ENCODE data around the gene NPHS2. TPM values are rescaled to one million over a fixed set of nuclear protein-coding genes. Genes with fewer than 3 reads are reported as not detected.

The NPHS2 gene
- total RNA-seq, 1 experiment from 2014 or later = not detected

DNA sequence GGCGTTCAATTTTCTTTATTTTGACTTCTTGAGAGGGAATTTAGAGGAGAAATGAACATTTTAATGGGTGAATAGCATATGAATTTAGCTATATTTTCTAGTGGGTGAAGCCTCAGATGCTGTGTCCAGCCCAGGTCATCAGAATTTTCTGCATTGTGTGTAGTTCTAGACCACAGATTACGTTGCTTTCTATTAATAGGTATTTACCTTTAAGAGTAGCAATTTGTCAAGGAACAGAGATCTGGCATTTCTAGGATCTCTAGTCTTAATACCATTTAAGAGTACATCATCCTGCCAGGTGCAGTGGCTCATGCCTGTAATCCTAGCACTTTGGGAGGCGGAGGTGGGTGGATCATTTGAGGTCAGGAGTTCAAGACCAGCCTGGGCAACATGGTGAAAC is 36.6 kb upstream of the NPHS2 start:
- ATAC-seq = no peak
- no peaks in the 10 kb centered on the region for H3K4me1 ChIP-seq (ENCODE audit: control insufficient read depth in 1 of 2, insufficient read depth in 2 of 2, low read length in 2 of 2)
- ChIA-PET POLR2A (no interaction called here), RAD21 (ENCODE audit: low non-redundant PET in 1 of 2, low total read pairs in 2 of 2, uncharacterized antibody in 2 of 2, unreplicated experiment in 2 of 2) (no interaction called here), CTCF (no interaction called here)
- H3K36me3 ChIP-seq (ENCODE audit: control insufficient read depth in 1 of 2, insufficient read depth in 2 of 2, low read length in 2 of 2) = no peaks in the 10 kb centered on the region
- H3K79me2 ChIP-seq (ENCODE audit: insufficient read depth, low read length) = no peaks in the 10 kb centered on the region
- no peak for TF ChIP-seq EZH2 (IDR thresholded peaks at IDR 0.05)
- H3K4me2 ChIP-seq (ENCODE audit: low read length) = no peak overlapping the region
- no peak overlapping the region for H3K27ac ChIP-seq (ENCODE audit: low read depth, low read length)
- BruUV-seq (replicated peaks) = no TSS peak
- H3K4me3 ChIP-seq (replicated peaks in 1 of 2; ENCODE audit: low read depth in 1 of 2, low read length in 2 of 2) = no peak overlapping the region
- no peak overlapping the region for H3K9ac ChIP-seq (ENCODE audit: low read length)
- no peaks in the 10 kb centered on the region for H4K20me1 ChIP-seq (ENCODE audit: insufficient read depth)
- H2AFZ ChIP-seq (ENCODE audit: low read depth, low read length, poor library complexity, severe bottlenecking) = no peak overlapping the region
- H3K9me3 ChIP-seq (ENCODE audit: control insufficient read depth in 1 of 2, insufficient read depth in 1 of 2, low read depth in 1 of 2, low read length in 2 of 2) = no peaks in the 10 kb centered on the region
- no peak for DNase-seq (ENCODE audit: low read depth, low spot score)
- H3K27me3 ChIP-seq (ENCODE audit: insufficient read depth, low read length) = no peaks in the 10 kb centered on the region
- intact Hi-C loops (cut with micrococcal nuclease) = no loop called here
- H3K9me2 ChIP-seq (ENCODE audit: insufficient read depth) = no peaks in the 10 kb centered on the region

DNA sequence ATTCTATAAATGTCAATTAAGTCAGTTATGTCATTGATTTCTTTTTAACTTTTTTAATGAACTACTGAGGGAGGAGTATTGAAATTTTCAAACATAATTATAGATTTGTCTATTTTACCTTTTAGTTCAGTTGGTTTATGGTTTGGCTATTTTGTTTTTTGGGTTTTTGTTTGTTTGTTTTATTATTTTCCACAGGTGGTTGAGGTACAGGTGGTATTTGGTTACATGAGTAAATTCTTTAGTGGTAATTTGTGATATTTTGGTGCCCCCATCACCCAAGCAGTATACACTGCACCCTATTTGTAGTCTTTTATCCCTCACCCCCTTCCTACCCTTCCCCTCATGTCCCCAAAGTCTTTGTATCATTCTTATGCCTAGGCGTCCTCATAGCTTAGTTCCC is 25.3 kb upstream of the NPHS2 start:
- Histone ChIP-seq H3K36me3 (ENCODE audit: control insufficient read depth in 1 of 2, insufficient read depth in 2 of 2, low read length in 2 of 2) (no peaks in the 10 kb centered on the region), H3K4me2 (ENCODE audit: low read length) (no peak overlapping the region), H3K9me3 (ENCODE audit: control insufficient read depth in 1 of 2, insufficient read depth in 1 of 2, low read depth in 1 of 2, low read length in 2 of 2) (no peaks in the 10 kb centered on the region), H2AFZ (ENCODE audit: low read depth, low read length, poor library complexity, severe bottlenecking) (no peak overlapping the region), H3K9ac (ENCODE audit: low read length) (no peak overlapping the region), H3K4me3 (replicated peaks in 1 of 2; ENCODE audit: low read depth in 1 of 2, low read length in 2 of 2) (no peak overlapping the region), H3K27me3 (ENCODE audit: insufficient read depth, low read length) (no peaks in the 10 kb centered on the region), H3K79me2 (ENCODE audit: insufficient read depth, low read length) (no peaks in the 10 kb centered on the region), H3K27ac (ENCODE audit: low read depth, low read length) (no peak overlapping the region), H3K4me1 (ENCODE audit: control insufficient read depth in 1 of 2, insufficient read depth in 2 of 2, low read length in 2 of 2) (no peaks in the 10 kb centered on the region), H3K9me2 (ENCODE audit: insufficient read depth) (no peaks in the 10 kb centered on the region), H4K20me1 (ENCODE audit: insufficient read depth) (no peaks in the 10 kb centered on the region)
- ChIA-PET POLR2A (no interaction called here), CTCF (no interaction called here), RAD21 (ENCODE audit: low non-redundant PET in 1 of 2, low total read pairs in 2 of 2, uncharacterized antibody in 2 of 2, unreplicated experiment in 2 of 2) (no interaction called here)
- BruUV-seq (replicated peaks) = no TSS peak
- intact Hi-C loops (cut with micrococcal nuclease) = no loop called here
- no peak for ATAC-seq
- no peak for DNase-seq (ENCODE audit: low read depth, low spot score)
- no peak for TF ChIP-seq YY1 (IDR thresholded peaks at IDR 0.05; ENCODE audit: extremely low read depth, insufficient replicate concordance, low read depth, low read length)
- TF ChIP-seq, protein P1, sequence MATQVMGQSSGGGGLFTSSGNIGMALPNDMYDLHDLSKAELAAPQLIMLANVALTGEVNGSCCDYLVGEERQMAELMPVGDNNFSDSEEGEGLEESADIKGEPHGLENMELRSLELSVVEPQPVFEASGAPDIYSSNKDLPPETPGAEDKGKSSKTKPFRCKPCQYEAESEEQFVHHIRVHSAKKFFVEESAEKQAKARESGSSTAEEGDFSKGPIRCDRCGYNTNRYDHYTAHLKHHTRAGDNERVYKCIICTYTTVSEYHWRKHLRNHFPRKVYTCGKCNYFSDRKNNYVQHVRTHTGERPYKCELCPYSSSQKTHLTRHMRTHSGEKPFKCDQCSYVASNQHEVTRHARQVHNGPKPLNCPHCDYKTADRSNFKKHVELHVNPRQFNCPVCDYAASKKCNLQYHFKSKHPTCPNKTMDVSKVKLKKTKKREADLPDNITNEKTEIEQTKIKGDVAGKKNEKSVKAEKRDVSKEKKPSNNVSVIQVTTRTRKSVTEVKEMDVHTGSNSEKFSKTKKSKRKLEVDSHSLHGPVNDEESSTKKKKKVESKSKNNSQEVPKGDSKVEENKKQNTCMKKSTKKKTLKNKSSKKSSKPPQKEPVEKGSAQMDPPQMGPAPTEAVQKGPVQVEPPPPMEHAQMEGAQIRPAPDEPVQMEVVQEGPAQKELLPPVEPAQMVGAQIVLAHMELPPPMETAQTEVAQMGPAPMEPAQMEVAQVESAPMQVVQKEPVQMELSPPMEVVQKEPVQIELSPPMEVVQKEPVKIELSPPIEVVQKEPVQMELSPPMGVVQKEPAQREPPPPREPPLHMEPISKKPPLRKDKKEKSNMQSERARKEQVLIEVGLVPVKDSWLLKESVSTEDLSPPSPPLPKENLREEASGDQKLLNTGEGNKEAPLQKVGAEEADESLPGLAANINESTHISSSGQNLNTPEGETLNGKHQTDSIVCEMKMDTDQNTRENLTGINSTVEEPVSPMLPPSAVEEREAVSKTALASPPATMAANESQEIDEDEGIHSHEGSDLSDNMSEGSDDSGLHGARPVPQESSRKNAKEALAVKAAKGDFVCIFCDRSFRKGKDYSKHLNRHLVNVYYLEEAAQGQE (IDR thresholded peaks at IDR 0.05; ENCODE audit: low read depth) = no peak
- no peak for TF ChIP-seq POLR2AphosphoS5 (IDR thresholded peaks at IDR 0.05; ENCODE audit: low read depth, low read length)
- TF ChIP-seq EZH2phosphoT487 (IDR thresholded peaks at IDR 0.05; ENCODE audit: borderline replicate concordance) = no peak
- TF ChIP-seq JUND (IDR thresholded peaks at IDR 0.05) = no peak
- no peak for TF ChIP-seq ZFX (IDR thresholded peaks at IDR 0.05)
- no peak for TF ChIP-seq POLR2A (IDR thresholded peaks at IDR 0.05; ENCODE audit: borderline replicate concordance, extremely low read depth, insufficient read depth, insufficient read length)
- TF ChIP-seq, protein P2, sequence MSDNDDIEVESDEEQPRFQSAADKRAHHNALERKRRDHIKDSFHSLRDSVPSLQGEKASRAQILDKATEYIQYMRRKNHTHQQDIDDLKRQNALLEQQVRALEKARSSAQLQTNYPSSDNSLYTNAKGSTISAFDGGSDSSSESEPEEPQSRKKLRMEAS (IDR thresholded peaks at IDR 0.05) = no peak
- no peak for TF ChIP-seq ELF1 (IDR thresholded peaks at IDR 0.05; ENCODE audit: borderline replicate concordance, low read depth)
- no peak for TF ChIP-seq FOSL1 (IDR thresholded peaks at IDR 0.05; ENCODE audit: low read depth)
- no peak for TF ChIP-seq RAD21 (IDR thresholded peaks at IDR 0.05; ENCODE audit: low read depth)
- TF ChIP-seq SP1 (IDR thresholded peaks at IDR 0.05; ENCODE audit: low read depth) = no peak
- TF ChIP-seq, protein P3, sequence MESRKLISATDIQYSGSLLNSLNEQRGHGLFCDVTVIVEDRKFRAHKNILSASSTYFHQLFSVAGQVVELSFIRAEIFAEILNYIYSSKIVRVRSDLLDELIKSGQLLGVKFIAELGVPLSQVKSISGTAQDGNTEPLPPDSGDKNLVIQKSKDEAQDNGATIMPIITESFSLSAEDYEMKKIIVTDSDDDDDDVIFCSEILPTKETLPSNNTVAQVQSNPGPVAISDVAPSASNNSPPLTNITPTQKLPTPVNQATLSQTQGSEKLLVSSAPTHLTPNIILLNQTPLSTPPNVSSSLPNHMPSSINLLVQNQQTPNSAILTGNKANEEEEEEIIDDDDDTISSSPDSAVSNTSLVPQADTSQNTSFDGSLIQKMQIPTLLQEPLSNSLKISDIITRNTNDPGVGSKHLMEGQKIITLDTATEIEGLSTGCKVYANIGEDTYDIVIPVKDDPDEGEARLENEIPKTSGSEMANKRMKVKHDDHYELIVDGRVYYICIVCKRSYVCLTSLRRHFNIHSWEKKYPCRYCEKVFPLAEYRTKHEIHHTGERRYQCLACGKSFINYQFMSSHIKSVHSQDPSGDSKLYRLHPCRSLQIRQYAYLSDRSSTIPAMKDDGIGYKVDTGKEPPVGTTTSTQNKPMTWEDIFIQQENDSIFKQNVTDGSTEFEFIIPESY (IDR thresholded peaks at IDR 0.05; ENCODE audit: extremely low read depth, insufficient replicate concordance, low read length) = no peak
- no peak for TF ChIP-seq TCF7L2 (IDR thresholded peaks at IDR 0.05; ENCODE audit: borderline replicate concordance, extremely low read depth, insufficient read depth, insufficient read length)
- no peak for TF ChIP-seq EZH2 (IDR thresholded peaks at IDR 0.05)
- no peak for TF ChIP-seq ZNF274 (IDR thresholded peaks at IDR 0.05; ENCODE audit: low read depth, low read length)
- no peak for TF ChIP-seq CBX3 (IDR thresholded peaks at IDR 0.05; ENCODE audit: low read depth)
- TF ChIP-seq SRF (IDR thresholded peaks at IDR 0.05; ENCODE audit: low read depth) = no peak

Data from HCT116 (cell line).